ENCODE results near the gene JAK2. TPM values are rescaled to one million over a fixed set of nuclear protein-coding genes. Genes with fewer than 3 reads are reported as not detected.

JAK2 gene
- total RNA-seq, 1 experiment from 2014 or later = 3.3 TPM

- TF ChIP-seq, protein P1, sequence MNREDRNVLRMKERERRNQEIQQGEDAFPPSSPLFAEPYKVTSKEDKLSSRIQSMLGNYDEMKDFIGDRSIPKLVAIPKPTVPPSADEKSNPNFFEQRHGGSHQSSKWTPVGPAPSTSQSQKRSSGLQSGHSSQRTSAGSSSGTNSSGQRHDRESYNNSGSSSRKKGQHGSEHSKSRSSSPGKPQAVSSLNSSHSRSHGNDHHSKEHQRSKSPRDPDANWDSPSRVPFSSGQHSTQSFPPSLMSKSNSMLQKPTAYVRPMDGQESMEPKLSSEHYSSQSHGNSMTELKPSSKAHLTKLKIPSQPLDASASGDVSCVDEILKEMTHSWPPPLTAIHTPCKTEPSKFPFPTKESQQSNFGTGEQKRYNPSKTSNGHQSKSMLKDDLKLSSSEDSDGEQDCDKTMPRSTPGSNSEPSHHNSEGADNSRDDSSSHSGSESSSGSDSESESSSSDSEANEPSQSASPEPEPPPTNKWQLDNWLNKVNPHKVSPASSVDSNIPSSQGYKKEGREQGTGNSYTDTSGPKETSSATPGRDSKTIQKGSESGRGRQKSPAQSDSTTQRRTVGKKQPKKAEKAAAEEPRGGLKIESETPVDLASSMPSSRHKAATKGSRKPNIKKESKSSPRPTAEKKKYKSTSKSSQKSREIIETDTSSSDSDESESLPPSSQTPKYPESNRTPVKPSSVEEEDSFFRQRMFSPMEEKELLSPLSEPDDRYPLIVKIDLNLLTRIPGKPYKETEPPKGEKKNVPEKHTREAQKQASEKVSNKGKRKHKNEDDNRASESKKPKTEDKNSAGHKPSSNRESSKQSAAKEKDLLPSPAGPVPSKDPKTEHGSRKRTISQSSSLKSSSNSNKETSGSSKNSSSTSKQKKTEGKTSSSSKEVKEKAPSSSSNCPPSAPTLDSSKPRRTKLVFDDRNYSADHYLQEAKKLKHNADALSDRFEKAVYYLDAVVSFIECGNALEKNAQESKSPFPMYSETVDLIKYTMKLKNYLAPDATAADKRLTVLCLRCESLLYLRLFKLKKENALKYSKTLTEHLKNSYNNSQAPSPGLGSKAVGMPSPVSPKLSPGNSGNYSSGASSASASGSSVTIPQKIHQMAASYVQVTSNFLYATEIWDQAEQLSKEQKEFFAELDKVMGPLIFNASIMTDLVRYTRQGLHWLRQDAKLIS (CRISPR knock-in tag; IDR thresholded peaks at IDR 0.05; ENCODE audit: borderline replicate concordance) = peak; percentile 36; the same call in 1 of the 2 replicates
- TF ChIP-seq NFE2L1 (CRISPR knock-in tag; IDR thresholded peaks at IDR 0.05) (no peak), CDX4 (CRISPR knock-in tag; IDR thresholded peaks at IDR 0.05; ENCODE audit: borderline replicate concordance) (no peak), E2F4 (CRISPR knock-in tag; IDR thresholded peaks at IDR 0.05; ENCODE audit: borderline replicate concordance, low read depth) (no peak), TEAD1 (CRISPR knock-in tag; IDR thresholded peaks at IDR 0.05) (peak; percentile 35), ZNF423 (CRISPR knock-in tag; IDR thresholded peaks at IDR 0.05) (peak; percentile 51; the same call in 1 of the 2 replicates), NFATC4 (CRISPR knock-in tag; IDR thresholded peaks at IDR 0.05) (no peak), MXD4 (CRISPR knock-in tag; IDR thresholded peaks at IDR 0.05; ENCODE audit: borderline replicate concordance) (no peak), ZNF396 (CRISPR knock-in tag; IDR thresholded peaks at IDR 0.05; ENCODE audit: borderline replicate concordance) (no peak), ZNF121 (CRISPR knock-in tag; IDR thresholded peaks at IDR 0.05) (no peak), HMGXB4 (CRISPR knock-in tag; IDR thresholded peaks at IDR 0.05) (peak; percentile 95), SMAD3 (CRISPR knock-in tag; IDR thresholded peaks at IDR 0.05; ENCODE audit: borderline replicate concordance) (peak; percentile 89), ZNF281 (CRISPR knock-in tag; IDR thresholded peaks at IDR 0.05) (no peak), ZNF232 (CRISPR knock-in tag; IDR thresholded peaks at IDR 0.05) (peak; percentile 89; the same call in 1 of the 2 replicates), ZBTB21 (CRISPR knock-in tag; IDR thresholded peaks at IDR 0.05; ENCODE audit: borderline replicate concordance) (no peak), SOX15 (CRISPR knock-in tag; IDR thresholded peaks at IDR 0.05) (no peak), ZNF671 (CRISPR knock-in tag; IDR thresholded peaks at IDR 0.05) (no peak), OVOL2 (CRISPR knock-in tag; IDR thresholded peaks at IDR 0.05; ENCODE audit: borderline replicate concordance) (no peak), SP1 (CRISPR knock-in tag; conservative IDR thresholded peaks at IDR 0.05) (peak; percentile 27; the same call in 1 of the 2 replicates), GTF2I (CRISPR knock-in tag; conservative IDR thresholded peaks at IDR 0.05) (no peak)
- TF ChIP-seq, protein P2, sequence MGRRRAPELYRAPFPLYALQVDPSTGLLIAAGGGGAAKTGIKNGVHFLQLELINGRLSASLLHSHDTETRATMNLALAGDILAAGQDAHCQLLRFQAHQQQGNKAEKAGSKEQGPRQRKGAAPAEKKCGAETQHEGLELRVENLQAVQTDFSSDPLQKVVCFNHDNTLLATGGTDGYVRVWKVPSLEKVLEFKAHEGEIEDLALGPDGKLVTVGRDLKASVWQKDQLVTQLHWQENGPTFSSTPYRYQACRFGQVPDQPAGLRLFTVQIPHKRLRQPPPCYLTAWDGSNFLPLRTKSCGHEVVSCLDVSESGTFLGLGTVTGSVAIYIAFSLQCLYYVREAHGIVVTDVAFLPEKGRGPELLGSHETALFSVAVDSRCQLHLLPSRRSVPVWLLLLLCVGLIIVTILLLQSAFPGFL (CRISPR knock-in tag; IDR thresholded peaks at IDR 0.05; ENCODE audit: borderline replicate concordance) = 0 out of 2 replicates have a peak, but pooled peaks have one; percentile 43
- TF ChIP-seq, protein P3, sequence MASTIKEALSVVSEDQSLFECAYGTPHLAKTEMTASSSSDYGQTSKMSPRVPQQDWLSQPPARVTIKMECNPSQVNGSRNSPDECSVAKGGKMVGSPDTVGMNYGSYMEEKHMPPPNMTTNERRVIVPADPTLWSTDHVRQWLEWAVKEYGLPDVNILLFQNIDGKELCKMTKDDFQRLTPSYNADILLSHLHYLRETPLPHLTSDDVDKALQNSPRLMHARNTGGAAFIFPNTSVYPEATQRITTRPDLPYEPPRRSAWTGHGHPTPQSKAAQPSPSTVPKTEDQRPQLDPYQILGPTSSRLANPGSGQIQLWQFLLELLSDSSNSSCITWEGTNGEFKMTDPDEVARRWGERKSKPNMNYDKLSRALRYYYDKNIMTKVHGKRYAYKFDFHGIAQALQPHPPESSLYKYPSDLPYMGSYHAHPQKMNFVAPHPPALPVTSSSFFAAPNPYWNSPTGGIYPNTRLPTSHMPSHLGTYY (CRISPR knock-in tag; IDR thresholded peaks at IDR 0.05) = no peak
- TF ChIP-seq, protein P4, sequence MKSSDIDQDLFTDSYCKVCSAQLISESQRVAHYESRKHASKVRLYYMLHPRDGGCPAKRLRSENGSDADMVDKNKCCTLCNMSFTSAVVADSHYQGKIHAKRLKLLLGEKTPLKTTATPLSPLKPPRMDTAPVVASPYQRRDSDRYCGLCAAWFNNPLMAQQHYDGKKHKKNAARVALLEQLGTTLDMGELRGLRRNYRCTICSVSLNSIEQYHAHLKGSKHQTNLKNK (CRISPR knock-in tag; IDR thresholded peaks at IDR 0.05) = no peak
- TF ChIP-seq, protein P5, sequence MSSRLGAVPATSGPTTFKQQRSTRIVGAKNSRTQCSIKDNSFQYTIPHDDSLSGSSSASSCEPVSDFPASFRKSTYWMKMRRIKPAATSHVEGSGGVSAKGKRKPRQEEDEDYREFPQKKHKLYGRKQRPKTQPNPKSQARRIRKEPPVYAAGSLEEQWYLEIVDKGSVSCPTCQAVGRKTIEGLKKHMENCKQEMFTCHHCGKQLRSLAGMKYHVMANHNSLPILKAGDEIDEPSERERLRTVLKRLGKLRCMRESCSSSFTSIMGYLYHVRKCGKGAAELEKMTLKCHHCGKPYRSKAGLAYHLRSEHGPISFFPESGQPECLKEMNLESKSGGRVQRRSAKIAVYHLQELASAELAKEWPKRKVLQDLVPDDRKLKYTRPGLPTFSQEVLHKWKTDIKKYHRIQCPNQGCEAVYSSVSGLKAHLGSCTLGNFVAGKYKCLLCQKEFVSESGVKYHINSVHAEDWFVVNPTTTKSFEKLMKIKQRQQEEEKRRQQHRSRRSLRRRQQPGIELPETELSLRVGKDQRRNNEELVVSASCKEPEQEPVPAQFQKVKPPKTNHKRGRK (CRISPR knock-in tag; IDR thresholded peaks at IDR 0.05; ENCODE audit: borderline replicate concordance) = no peak
These were observed at the start of gene JAK2 (continued) for GRCh38 chr9:4984621-4985385.
